Measurements from ENCODE around the gene KLF13. TPM values are rescaled to one million over a fixed set of nuclear protein-coding genes. Genes with fewer than 3 reads are reported as not detected.

KLF13 gene
- total RNA-seq, 2 donors from 2014 or later: 184 to 226 TPM

DNA sequence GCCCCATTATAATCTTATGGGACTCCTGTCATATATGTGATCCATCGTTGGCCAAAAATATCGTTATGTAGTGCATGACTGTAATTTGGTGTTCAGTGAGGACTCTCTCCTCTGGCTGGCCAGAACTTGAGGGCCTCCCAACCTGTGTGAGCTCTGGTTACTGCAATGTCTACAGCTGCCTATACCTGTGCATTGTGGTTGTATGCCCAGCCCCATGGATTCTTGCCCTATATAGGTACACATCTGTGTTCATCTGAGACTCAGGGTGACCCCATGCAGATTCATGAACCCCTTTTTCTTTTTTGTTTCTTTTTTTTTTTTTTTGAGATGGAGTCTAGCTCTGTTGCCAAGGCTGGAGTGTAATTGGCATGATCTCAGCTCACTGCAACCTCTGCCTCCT is 32.6 kb upstream of the KLF13 start:
- no peak for ATAC-seq
- Mint-ChIP-seq H3K4me1 (peaks cover 9% of the 10 kb centered on the region), H3K27me3 (peaks cover 25% of the 10 kb centered on the region), H3K36me3 (ENCODE audit: low read depth) (peaks cover 5% of the 10 kb centered on the region), H3K27ac (no peak overlapping the region), H3K4me3 (no peak overlapping the region)
- H3K9me3 ChIP-seq (ENCODE audit: control insufficient read depth, low read length, poor library complexity, severe bottlenecking): no peaks in the 10 kb centered on the region
- DNase-seq: no peak

DNA sequence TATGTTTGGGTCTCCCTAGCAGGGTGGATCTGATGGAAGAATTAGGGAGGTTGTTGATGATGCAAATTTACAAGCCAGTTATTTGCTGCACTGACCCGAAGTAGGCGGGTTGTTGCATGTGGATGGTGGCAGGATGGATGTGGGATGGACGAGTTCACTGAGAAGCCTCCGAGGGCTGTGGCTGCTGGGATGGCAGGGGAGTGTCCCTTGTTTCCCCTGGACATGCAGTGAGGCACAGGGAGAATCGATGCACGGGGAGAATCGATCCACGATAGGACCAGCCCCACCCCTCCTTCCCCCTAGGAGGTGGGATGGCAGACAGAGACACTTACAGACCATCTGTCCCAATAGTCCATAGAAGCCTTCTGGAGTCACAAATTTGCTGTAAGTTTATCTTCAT is 31.0 kb upstream of the KLF13 start:
- ATAC-seq (no peak), DNase-seq (no peak)
- Mint-ChIP-seq H3K4me3 (no peak overlapping the region), H3K27ac (no peak overlapping the region), H3K36me3 (ENCODE audit: low read depth) (peaks cover 5% of the 10 kb centered on the region), H3K27me3 (peaks cover 25% of the 10 kb centered on the region), H3K4me1 (peaks cover 8% of the 10 kb centered on the region)
- no peaks in the 10 kb centered on the region for H3K9me3 ChIP-seq (ENCODE audit: control insufficient read depth, low read length, poor library complexity, severe bottlenecking)

DNA sequence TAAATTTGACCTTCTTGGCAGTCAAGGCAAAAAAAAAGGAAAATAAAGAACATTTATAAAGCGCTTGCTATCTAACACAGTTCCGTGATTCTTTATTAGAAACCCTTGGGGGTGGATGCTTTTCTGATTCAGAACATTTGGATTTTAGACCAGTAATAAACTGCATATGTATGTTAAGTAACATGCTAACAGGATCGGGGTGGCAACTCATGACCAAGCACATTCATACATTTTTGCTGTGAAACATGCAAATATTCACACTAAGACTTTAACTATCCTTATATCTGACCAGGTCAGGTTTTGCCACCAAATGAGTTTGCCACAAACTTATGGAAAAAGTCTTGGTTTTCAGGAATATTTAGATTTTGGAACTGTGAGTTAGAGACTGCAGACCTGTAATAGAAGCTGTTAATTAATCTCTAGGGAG is 30.4 kb upstream of the KLF13 start:
- Mint-ChIP-seq H3K4me1 (peaks cover 8% of the 10 kb centered on the region), H3K27ac (no peak overlapping the region), H3K27me3 (peaks cover 25% of the 10 kb centered on the region), H3K4me3 (no peak overlapping the region), H3K36me3 (ENCODE audit: low read depth) (peaks cover 5% of the 10 kb centered on the region)
- no peaks in the 10 kb centered on the region for H3K9me3 ChIP-seq (ENCODE audit: control insufficient read depth, low read length, poor library complexity, severe bottlenecking)
- no peak for DNase-seq
- no peak for ATAC-seq

DNA sequence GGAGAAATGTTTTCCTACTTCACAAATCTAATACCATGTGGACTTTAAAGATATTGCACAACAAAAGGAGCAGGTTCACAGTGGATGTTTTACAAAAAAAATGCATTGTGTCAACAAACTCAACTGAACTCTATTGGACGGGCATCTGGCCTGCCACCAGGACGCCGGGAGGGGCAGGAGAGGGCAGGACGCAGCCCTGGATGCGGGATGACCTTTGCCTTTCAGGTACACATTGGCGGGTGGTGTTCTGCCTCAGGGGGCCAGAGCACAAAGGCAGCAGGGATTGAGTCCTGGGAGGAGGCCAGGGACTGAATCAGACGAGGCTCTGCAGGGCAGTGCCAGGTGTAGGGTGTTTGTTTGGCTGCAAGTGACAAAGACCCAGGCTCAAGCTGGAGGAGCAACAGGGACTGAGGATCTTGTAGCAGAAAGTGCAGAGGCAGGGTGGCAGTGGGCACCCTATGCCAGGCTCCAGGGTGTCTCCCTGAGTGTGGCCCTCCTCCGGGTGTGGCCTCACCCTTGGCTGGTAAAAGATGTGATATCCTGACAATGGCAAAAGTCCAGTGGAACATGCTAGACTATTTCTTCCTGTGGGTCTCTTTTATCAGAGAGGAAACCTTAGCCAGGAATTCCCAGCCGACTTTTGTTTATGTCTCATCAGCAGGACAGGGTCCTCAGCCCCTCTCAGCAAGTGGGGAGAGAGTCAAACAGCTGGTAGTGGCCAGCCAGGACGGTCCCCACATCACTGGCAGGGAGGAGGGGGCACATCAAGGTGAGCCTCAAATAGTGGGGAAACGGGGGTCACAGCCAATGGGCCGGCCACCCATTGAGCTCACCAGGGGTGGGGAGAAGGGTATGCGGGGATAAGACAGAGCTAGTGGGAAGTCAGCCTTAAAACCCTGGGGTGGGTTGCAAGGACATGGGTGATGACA is 29.7 kb upstream of the KLF13 start:
- Mint-ChIP-seq H3K27ac (no peak overlapping the region), H3K4me3 (no peak overlapping the region), H3K36me3 (ENCODE audit: low read depth) (no peaks in the 10 kb centered on the region), H3K4me1 (peaks cover 5% of the 10 kb centered on the region), H3K27me3 (peaks cover 18% of the 10 kb centered on the region)
- DNase-seq (no peak), ATAC-seq (no peak)
- H3K9me3 ChIP-seq (ENCODE audit: control insufficient read depth, low read length, poor library complexity, severe bottlenecking): no peaks in the 10 kb centered on the region

DNA sequence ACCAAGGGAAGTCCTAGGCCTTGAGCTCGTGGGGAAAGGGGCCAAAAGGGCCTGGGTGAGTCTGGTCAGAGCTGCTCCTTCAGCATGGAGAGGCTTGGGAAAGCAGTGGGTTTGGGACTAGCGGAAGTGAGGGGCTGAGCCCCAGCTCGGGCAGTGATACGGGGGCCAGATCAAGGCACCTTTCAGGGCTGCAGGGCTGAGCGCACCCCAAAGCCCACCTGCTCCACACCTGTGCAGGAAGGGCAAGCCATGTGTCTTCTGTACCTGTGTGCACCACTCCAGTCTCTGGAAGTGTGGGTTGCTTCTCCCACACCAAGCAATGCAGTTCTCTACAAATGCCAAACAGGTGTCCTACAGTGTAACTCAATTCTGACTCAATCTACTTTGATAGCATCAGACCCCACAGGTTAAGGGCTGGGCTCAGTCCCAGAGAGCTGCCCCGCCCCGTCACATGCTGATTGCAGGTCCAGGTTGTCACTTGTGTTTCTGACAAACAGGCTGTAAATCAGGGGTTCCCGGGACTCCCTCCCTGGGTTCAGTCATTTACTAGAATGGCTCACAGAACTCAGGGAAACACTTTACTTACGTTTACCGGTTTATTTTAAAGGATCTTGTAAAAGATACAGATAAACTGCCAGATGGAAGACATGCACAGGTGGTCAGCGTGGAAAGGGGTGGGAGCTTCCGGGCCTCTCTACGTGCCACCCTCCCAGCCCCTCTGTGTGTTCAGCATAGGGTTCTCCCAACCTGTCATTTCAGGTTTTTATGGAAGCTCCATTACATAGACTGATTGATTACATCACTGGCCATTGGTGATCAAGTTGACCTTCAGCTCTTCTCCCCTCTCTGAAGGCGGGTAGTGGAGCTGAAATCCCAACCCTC is 28.8 kb upstream of the KLF13 start:
- Mint-ChIP-seq H3K27me3 (peaks cover 17% of the 10 kb centered on the region), H3K36me3 (ENCODE audit: low read depth) (no peaks in the 10 kb centered on the region), H3K27ac (no peak overlapping the region), H3K4me1 (peaks cover 9% of the 10 kb centered on the region), H3K4me3 (no peak overlapping the region)
- no peak for DNase-seq
- ATAC-seq: no peak
- H3K9me3 ChIP-seq (ENCODE audit: control insufficient read depth, low read length, poor library complexity, severe bottlenecking): no peaks in the 10 kb centered on the region

DNA sequence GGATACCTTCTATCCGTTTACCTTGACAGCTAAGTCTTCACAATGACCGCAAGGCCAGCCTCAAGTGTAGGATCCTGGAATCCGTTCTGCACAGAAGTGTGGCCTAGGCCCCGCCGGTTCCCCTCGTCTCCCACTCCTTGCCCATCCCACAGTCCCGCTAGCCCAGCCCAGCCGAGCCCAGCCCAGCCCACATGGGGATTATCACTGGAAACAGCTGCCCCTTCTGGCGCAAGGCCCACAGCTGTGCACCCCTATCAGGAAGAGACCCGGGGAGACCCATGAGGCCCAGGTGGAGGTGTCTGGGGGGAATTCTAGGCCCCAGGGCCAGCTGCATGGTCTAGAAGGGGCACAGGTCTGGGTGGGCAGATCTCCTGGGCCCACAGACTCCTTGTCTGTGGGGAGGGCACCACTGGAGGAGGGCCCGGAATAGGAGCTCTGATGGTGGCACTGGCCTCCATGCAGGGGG is 27.9 kb upstream of the KLF13 start:
- Mint-ChIP-seq H3K27me3 (peaks cover 11% of the 10 kb centered on the region), H3K36me3 (ENCODE audit: low read depth) (no peaks in the 10 kb centered on the region), H3K4me3 (no peak overlapping the region), H3K4me1 (peaks cover 12% of the 10 kb centered on the region), H3K27ac (no peak overlapping the region)
- no peak for DNase-seq
- ATAC-seq: no peak
- no peaks in the 10 kb centered on the region for H3K9me3 ChIP-seq (ENCODE audit: control insufficient read depth, low read length, poor library complexity, severe bottlenecking)

DNA sequence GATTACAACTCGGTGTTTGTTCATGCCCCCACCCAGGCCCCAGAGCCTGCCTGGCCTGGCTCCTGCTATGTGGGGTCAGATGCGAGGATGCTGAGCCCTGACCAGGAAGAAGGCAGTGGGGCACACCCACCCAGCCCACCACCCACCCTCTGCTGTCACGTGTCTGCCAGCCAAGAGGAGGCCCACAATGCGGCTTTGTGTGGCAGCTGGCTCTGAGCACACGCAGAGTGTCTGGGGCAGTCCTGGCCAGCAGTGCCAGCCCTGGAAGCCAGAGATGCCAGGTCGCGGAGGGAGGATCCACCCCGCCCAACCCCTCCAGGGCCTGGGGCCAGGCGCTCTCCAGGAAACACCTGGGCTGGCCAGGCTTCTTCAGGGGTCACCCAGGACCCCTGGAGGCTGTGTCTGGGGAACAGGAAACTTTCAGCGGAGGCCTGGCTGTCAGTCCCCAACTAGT is 26.4 kb upstream of the KLF13 start:
- DNase-seq (no peak), ATAC-seq (no peak)
- H3K36me3 Mint-ChIP-seq (ENCODE audit: low read depth): no peaks in the 10 kb centered on the region
- H3K9me3 ChIP-seq (ENCODE audit: control insufficient read depth, low read length, poor library complexity, severe bottlenecking): no peaks in the 10 kb centered on the region
- H3K27ac Mint-ChIP-seq: no peak overlapping the region
- H3K4me3 Mint-ChIP-seq: no peak overlapping the region
- peaks cover 6% of the 10 kb centered on the region for H3K27me3 Mint-ChIP-seq
- peaks cover 20% of the 10 kb centered on the region for H3K4me1 Mint-ChIP-seq

DNA sequence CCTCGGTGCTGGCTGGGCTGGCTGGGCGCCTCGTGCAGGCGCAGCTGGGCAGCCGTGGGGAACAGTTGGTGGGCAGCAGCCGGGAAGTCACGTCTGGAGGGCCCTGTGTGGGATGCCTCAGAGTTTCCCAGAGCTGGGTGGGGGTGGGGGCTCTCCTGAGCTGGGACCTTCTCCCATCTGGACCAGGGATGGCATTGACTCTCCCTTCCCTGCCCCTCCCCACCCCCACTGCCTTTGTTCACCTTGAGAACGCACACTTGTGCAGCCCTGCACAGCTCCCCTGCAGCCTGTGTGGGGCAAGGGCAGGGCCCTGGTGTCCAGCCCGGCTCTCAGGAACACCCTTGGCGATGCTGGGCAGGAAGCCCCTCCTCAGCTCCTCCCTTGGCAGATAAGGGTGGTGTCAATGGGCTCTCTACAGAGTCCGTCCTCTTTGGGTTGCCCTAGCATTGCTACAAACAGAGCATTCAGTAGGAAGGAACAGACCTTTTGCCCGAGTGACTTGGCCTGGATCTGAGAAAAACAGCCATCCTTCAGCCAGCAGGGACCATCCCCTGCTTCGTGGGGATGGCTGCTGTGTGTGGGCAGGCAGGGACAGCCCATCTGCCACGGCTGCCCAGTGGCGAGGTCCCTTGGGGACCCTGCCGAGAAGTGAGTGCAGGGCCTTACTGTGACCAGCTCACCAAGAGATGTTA is 25.5 kb upstream of the KLF13 start:
- no peaks in the 10 kb centered on the region for H3K36me3 Mint-ChIP-seq (ENCODE audit: low read depth)
- H3K4me1 Mint-ChIP-seq: peaks cover 22% of the 10 kb centered on the region
- H3K4me3 Mint-ChIP-seq: no peak overlapping the region
- no peak overlapping the region for H3K27ac Mint-ChIP-seq
- peaks cover 6% of the 10 kb centered on the region for H3K27me3 Mint-ChIP-seq
- no peak for DNase-seq
- H3K9me3 ChIP-seq (ENCODE audit: control insufficient read depth, low read length, poor library complexity, severe bottlenecking): no peaks in the 10 kb centered on the region
- no peak for ATAC-seq

DNA sequence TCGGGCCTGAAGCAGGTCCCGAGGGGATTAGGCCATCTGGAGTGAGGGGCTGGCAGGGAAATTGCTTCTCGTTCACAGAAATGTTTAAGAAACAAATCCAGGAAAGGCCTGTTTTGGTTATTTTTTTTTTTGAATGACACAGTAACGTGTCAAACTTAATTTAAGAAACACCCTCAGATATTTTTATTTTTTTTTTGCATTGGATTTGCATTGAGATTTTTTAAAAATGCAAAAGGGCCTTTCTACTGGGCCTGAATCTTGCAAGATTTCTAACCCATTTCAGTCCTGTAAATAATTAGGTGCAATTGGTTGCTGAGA is 25.0 kb upstream of the KLF13 start:
- ATAC-seq: no peak
- H3K27ac Mint-ChIP-seq: no peak overlapping the region
- H3K36me3 Mint-ChIP-seq (ENCODE audit: low read depth): no peaks in the 10 kb centered on the region
- H3K27me3 Mint-ChIP-seq: peaks cover 2% of the 10 kb centered on the region
- DNase-seq: no peak
- peaks cover 20% of the 10 kb centered on the region for H3K4me1 Mint-ChIP-seq
- H3K4me3 Mint-ChIP-seq: no peak overlapping the region
- H3K9me3 ChIP-seq (ENCODE audit: control insufficient read depth, low read length, poor library complexity, severe bottlenecking): no peaks in the 10 kb centered on the region

DNA sequence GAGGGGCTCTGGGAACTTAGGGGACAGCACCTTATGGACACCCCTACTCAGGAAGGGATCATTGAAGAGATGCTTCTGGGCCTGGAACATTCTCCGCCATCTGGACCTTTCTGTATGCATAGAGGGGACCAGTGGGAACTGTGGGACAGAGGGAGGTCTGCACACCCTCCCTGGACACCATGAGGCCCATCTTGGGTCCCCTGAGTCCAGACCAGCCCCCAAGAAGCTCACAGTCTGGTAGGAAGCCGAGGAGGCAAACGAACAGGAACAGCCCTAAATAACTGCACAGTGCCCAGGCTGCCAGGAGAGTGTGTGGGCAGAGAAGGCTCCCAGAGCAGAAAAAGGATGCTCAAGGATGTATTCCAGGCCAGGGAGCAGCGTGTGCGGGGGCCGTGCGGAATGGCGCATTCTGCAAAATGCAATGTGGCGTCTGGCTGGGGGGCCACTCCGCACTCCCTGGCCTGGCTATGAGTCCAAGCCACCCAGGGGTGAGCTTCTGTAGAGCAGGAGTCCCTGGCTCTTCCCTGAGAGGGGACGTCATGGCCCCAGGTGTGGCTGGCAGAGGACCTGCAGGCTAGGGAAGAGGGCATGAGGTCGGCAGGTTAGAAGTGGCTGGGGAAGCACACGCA is 24.5 kb upstream of the KLF13 start:
- DNase-seq: no peak

DNA sequence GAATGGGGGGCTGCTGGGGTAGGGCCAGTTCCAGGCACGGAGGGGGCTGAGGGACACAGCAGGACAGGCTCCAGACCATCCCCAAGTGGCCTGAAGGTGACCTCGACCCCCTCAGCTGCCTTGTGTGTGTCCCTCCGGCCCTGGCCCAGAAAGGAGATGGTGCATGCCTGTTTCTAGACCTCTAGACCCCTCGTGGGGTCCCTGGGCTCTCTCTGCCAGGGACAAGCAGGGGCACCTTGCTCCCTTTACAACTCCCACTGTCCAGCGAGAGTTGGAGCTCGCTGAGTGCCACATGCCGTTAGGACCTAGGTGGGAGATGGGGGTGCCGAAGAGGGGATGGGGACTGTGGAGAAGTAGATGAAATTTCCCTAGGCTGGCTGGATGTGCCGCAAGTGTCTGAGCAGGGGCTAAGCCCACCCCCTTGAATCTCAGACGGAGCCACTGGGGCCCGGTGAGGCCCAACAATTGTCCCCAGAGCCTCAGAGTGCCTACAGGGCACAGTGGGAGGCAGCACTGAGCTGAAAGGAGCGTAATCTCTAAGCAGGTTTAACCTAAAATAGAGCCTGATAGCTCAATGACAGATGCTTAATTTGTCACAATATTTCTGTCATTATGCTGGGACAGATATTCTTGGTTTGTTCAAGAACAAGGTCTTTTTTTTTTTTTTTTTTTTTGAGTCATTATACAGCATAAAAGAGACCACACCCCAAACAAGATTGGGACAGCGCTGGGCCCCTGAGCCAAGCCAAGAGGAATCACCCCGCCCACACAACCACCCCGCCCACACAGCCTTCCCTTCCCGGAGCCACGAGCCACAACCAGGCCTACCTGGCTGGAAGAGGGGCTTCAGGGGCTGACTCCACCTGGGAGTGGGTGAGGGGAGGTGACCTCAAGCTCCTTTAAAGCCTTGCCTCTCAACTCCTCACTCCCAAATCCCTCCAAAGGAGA is 23.6 kb upstream of the KLF13 start:
- Mint-ChIP-seq H3K4me1 (peaks cover 26% of the 10 kb centered on the region), H3K36me3 (ENCODE audit: low read depth) (peaks cover 2% of the 10 kb centered on the region), H3K27ac (peak overlapping the region; percentile 72), H3K4me3 (no peak overlapping the region), H3K27me3 (peaks cover 8% of the 10 kb centered on the region)
- DNase-seq (no peak), ATAC-seq (peak; percentile 66)
- no peaks in the 10 kb centered on the region for H3K9me3 ChIP-seq (ENCODE audit: control insufficient read depth, low read length, poor library complexity, severe bottlenecking)

More for the DNA sequence above, 24.5 kb upstream of the KLF13 start:
- peaks cover under 1% of the 10 kb centered on the region for H3K27me3 Mint-ChIP-seq
- H3K9me3 ChIP-seq (ENCODE audit: control insufficient read depth, low read length, poor library complexity, severe bottlenecking): no peaks in the 10 kb centered on the region
- no peak overlapping the region for H3K27ac Mint-ChIP-seq
- H3K36me3 Mint-ChIP-seq (ENCODE audit: low read depth): no peaks in the 10 kb centered on the region
- peak overlapping the region; percentile 31 for H3K4me3 Mint-ChIP-seq
- H3K4me1 Mint-ChIP-seq: peaks cover 20% of the 10 kb centered on the region
- ATAC-seq: no peak
